Liver (tissue), 9 donors: Measurements from ENCODE around the gene EGFR. TPM values are rescaled to one million over a fixed set of nuclear protein-coding genes. Genes with fewer than 3 reads are reported as not detected.
A peak's percentile ranks its signal among the peaks of the same experiment; 100 is the strongest.

Experiments
- DNase-seq: peaks from one replicate; pipeline ENCODE4 v3.0.0-alpha.2; 2017; ENCODE audit warnings: low spot score
- H3K27ac ChIP-seq, 2 donors: one replicate each; pipeline ENCODE4 v1.7.0; 2013; ENCODE audit warnings: inconsistent platforms in 2 of 2, low read length in 2 of 2, control low read depth in 1 of 2, low read depth in 1 of 2, mild to moderate bottlenecking in 1 of 2
- H3K27me3 ChIP-seq, 4 donors: one replicate each; pipeline versions ENCODE4 v1.6.1 to v1.7.0; 2013; ENCODE audit warnings: low read length in 3 of 4, inconsistent platforms in 1 of 4, mild to moderate bottlenecking in 1 of 4, moderate library complexity in 1 of 4; ENCODE audit not compliant: control insufficient read depth in 4 of 4, insufficient read depth in 4 of 4
- H3K36me3 ChIP-seq, 4 donors: one replicate each; pipeline versions ENCODE4 v1.6.1 to v1.7.0; 2013; ENCODE audit warnings: low read length in 3 of 4, mild to moderate bottlenecking in 3 of 4, low read depth in 1 of 4, moderate library complexity in 1 of 4; ENCODE audit not compliant: control insufficient read depth in 4 of 4, insufficient read depth in 3 of 4
- H3K4me1 ChIP-seq, 4 donors: one replicate each; pipeline versions ENCODE4 v1.6.1 to v1.7.0; 2013; ENCODE audit warnings: low read length in 3 of 4, mild to moderate bottlenecking in 3 of 4, moderate library complexity in 1 of 4; ENCODE audit not compliant: control insufficient read depth in 4 of 4, insufficient read depth in 4 of 4
- H3K4me3 ChIP-seq, 3 donors: one replicate each; pipeline versions ENCODE4 v1.6.1 to v1.7.0; 2013; ENCODE audit warnings: low read length in 3 of 3, control low read depth in 1 of 3, low read depth in 1 of 3, mild to moderate bottlenecking in 1 of 3
- H3K9ac ChIP-seq, 2 donors: one replicate each; pipeline ENCODE4 v1.7.0; 2013; ENCODE audit warnings: low read length in 2 of 2, mild to moderate bottlenecking in 2 of 2, moderate library complexity in 2 of 2, control low read depth in 1 of 2, low read depth in 1 of 2
- H3K9me3 ChIP-seq, 4 donors: one replicate each; pipeline versions ENCODE4 v1.6.1 to v1.7.0; 2013; ENCODE audit warnings: low read length in 3 of 4; ENCODE audit not compliant: control insufficient read depth in 4 of 4
- ATF3 ChIP-seq: IDR thresholded peaks from 2 replicates; pipeline ENCODE4 v1.6.1; 2016; ENCODE audit warnings: antibody characterized with exemption
- CTCF ChIP-seq: fragments of 150-350 bp; IDR thresholded peaks from 2 replicates; pipeline ENCODE4 v1.5.1; 2017; ENCODE audit warnings: improper control_type of control experiment, low read depth, low read length; ENCODE audit not compliant: missing input control
- EGR1 ChIP-seq, 2 donors: IDR thresholded peaks; 2 replicates each; pipeline ENCODE4 v1.6.1; 2016 to 2018; ENCODE audit warnings: antibody characterized with exemption in 2 of 2, low read depth in 2 of 2
- FOXA1 ChIP-seq: IDR thresholded peaks from 2 replicates; pipeline ENCODE4 v1.6.1; 2016; ENCODE audit warnings: antibody characterized with exemption
- FOXA2 ChIP-seq: IDR thresholded peaks from 2 replicates; pipeline ENCODE4 v1.6.1; 2016; ENCODE audit warnings: antibody characterized with exemption
- GABPA ChIP-seq, 2 donors: IDR thresholded peaks in 1 of 2; conservative IDR thresholded peaks in 1 of 2; 2 replicates each; pipeline ENCODE4 v1.6.1; 2016; ENCODE audit warnings: antibody characterized with exemption in 2 of 2, mild to moderate bottlenecking in 1 of 2, moderate library complexity in 1 of 2
- HNF4A ChIP-seq, 2 donors: conservative IDR thresholded peaks; 2 replicates each; pipeline ENCODE4 v1.6.1; 2016; ENCODE audit warnings: antibody characterized with exemption in 2 of 2, mild to moderate bottlenecking in 2 of 2
- HNF4G ChIP-seq: IDR thresholded peaks from 2 replicates; pipeline ENCODE4 v1.6.1; 2016; ENCODE audit warnings: antibody characterized with exemption
- JUND ChIP-seq, 2 donors: IDR thresholded peaks; 2 replicates each; pipeline ENCODE4 v1.6.1; 2016; ENCODE audit warnings: antibody characterized with exemption in 2 of 2
- MAX ChIP-seq: IDR thresholded peaks from 2 replicates; pipeline ENCODE4 v1.6.1; 2016; ENCODE audit warnings: antibody characterized with exemption
- NR2F2 ChIP-seq: IDR thresholded peaks from 2 replicates; pipeline ENCODE4 v1.6.1; 2016; ENCODE audit warnings: antibody characterized with exemption
- RAD21 ChIP-seq, 2 donors: IDR thresholded peaks; 2 replicates each; pipeline ENCODE4 v1.6.1; 2016; ENCODE audit warnings: antibody characterized with exemption in 2 of 2, mild to moderate bottlenecking in 2 of 2
- REST ChIP-seq: IDR thresholded peaks from 2 replicates; pipeline ENCODE4 v1.6.1; 2016; ENCODE audit warnings: antibody characterized with exemption, mild to moderate bottlenecking
- RXRA ChIP-seq, 2 donors: IDR thresholded peaks; 2 replicates each; pipeline ENCODE4 v1.6.1; 2017 to 2018; ENCODE audit warnings: antibody characterized with exemption in 2 of 2, mild to moderate bottlenecking in 1 of 2
- SP1 ChIP-seq: IDR thresholded peaks from 2 replicates; pipeline ENCODE4 v1.6.1; 2018; ENCODE audit warnings: antibody characterized with exemption, mild to moderate bottlenecking
- TAF1 ChIP-seq: conservative IDR thresholded peaks from 2 replicates; pipeline ENCODE4 v1.6.1; 2016; ENCODE audit warnings: antibody characterized with exemption, mild to moderate bottlenecking
- YY1 ChIP-seq: IDR thresholded peaks from 2 replicates; pipeline ENCODE4 v1.6.1; 2016; ENCODE audit warnings: antibody characterized with exemption, mild to moderate bottlenecking
- ZBTB33 ChIP-seq: IDR thresholded peaks from 2 replicates; pipeline ENCODE4 v1.6.1; 2016; ENCODE audit warnings: antibody characterized with exemption
- WGBS: extraction: QIAGEN DNeasy Blood & Tissue Kit; methylation state at CpG from one replicate; pipeline ENCODE4 v1.1.7; 2013; 5-methylcytosine and 5-hydroxymethylcytosine counted together
- polyA plus RNA-seq, 2 donors: library from polyadenylated mRNA; stranded (reverse) in 1 of 2; unstranded in 1 of 2; fragments of 200-250 nt in 1 of 2; fragments of >200 nt in 1 of 2; fragmentation: Nextera tagmentation in 1 of 2; extraction: Ambion mirVana in 1 of 2; gene quantifications; one replicate each; pipeline versions ENCODE4 v1.2.1 to v1.2.3, GENCODE V29; 2013 to 2015
- total RNA-seq, 2 donors: library from RNA; depleted of rRNA; stranded (reverse); fragments of >200 nt; gene quantifications; one replicate each; pipeline ENCODE4 v1.2.3, GENCODE V29; 2014
- donor health status: healthy.
- donor health status: healthy.
- donor health status: healthy.
- donor health status: healthy.
- donor health status: healthy.

EGFR gene
- total and polyA plus RNA-seq, 4 donors: 22.6 to 37.0 (median 27.7) TPM

GRCh38 chr7:55130395-55131141, 111.8 kb downstream of the EGFR start:
- Histone ChIP-seq H3K4me1 (peaks cover 0 to 10% (median 4%) of the 10 kb centered on the region in 4 donors), H3K9ac (no peak overlapping the region)
- 78% methylated on average over 15 of the region's 15 CpGs for WGBS

More at GRCh38 chr7:55130395-55131141, 111.8 kb downstream of the EGFR start:
- H3K27ac ChIP-seq: peak overlapping the region; percentile 44 to 69
- peaks cover 0 to 3% (median 0%) of the 10 kb centered on the region in 4 donors for H3K36me3 ChIP-seq
- no peaks in the 10 kb centered on the region for H3K9me3 ChIP-seq
- no peak overlapping the region for H3K4me3 ChIP-seq
- DNase-seq: no peak
- no peaks in the 10 kb centered on the region for H3K27me3 ChIP-seq
- TF ChIP-seq RAD21 (IDR thresholded peaks at IDR 0.05) (no peak), ATF3 (no peak), FOXA1 (no peak), HNF4A (conservative IDR thresholded peaks at IDR 0.05) (no peak), HNF4G (no peak), ZBTB33 (no peak), NR2F2 (no peak), EGR1 (IDR thresholded peaks at IDR 0.05; ENCODE audit: low read depth in 2 of 2) (no peak), RXRA (IDR thresholded peaks at IDR 0.05) (no peak), SP1 (no peak), YY1 (no peak), JUND (IDR thresholded peaks at IDR 0.05) (no peak), MAX (no peak), FOXA2 (no peak), CTCF (no peak), TAF1 (no peak), GABPA (IDR thresholded peaks at IDR 0.05 in 1 of 2, conservative IDR thresholded peaks at IDR 0.05 in 1 of 2) (no peak), REST (no peak)
